K562 (cell line): ENCODE results near the gene CD300A. TPM values are rescaled to one million over a fixed set of nuclear protein-coding genes. Genes with fewer than 3 reads are reported as not detected.

Source experiments
- SAFB ChIP-seq: fragments of 200-400 bp; formaldehyde crosslinking; IDR thresholded peaks from 2 replicates; pipeline ENCODE4 v1.6.1; 2017; ENCODE audit warnings: low read depth, low read length, borderline replicate concordance
- SNIP1 ChIP-seq: fragments of 450-650 bp; IDR thresholded peaks from 2 replicates; pipeline ENCODE4 v1.7.1; 2017; ENCODE audit warnings: low read depth, mild to moderate bottlenecking
- SP1 ChIP-seq: sonication (generic); formaldehyde crosslinking; IDR thresholded peaks from 2 replicates; pipeline ENCODE4 v1.8.1; 2022; ENCODE audit warnings: mild to moderate bottlenecking, missing genetic modification reagents
- polyA plus RNA-seq, 8 experiments: library from polyadenylated mRNA; depleted of rRNA in 4 of 8; stranded (reverse) in 5 of 8; unstranded in 3 of 8; fragments of >200 nt; fragmentation: Nextera tagmentation in 2 of 8; fragmentation: Illumina TruSeq in 1 of 8; extraction: Ambion mirVana in 2 of 8; extraction: Trizol in 1 of 8; gene quantifications; 2 replicates each; pipeline versions ENCODE4 v1.2.1 to v1.2.3, GENCODE V29; 2011 to 2014; ENCODE audit warnings: inconsistent platforms in 1 of 8, missing spikeins in 1 of 8
- total RNA-seq, 7 experiments: library from RNA; depleted of rRNA in 6 of 7; stranded (reverse); fragments of >200 nt in 6 of 7; fragmentation: Illumina TruSeq in 2 of 7; extraction: Trizol in 2 of 7; gene quantifications; 2 replicates each; pipeline versions ENCODE4 v1.2.1 to v1.2.3, GENCODE V29; 2011 to 2021; ENCODE audit warnings: low replicate concordance in 1 of 7
- TF ChIP-seq, protein P1 (sequence below): sonication (generic); formaldehyde crosslinking; IDR thresholded peaks from 2 replicates; pipeline ENCODE4 v1.8.1; 2023; ENCODE audit warnings: missing genetic modification reagents, mild to moderate bottlenecking, borderline replicate concordance
- TF ChIP-seq, protein P2 (sequence below): sonication (generic); formaldehyde crosslinking; IDR thresholded peaks from 2 replicates; pipeline ENCODE4 v1.8.0; 2022; ENCODE audit warnings: missing genetic modification reagents, mild to moderate bottlenecking, moderate library complexity, borderline replicate concordance

CD300A gene
- total and polyA plus RNA-seq, 9 of the 15 experiments (the other 6 are each of a cell fraction or from before 2014, with no cell fraction given) = 0.21 to 1.7 (median 0.41) TPM; not detected in 1

DNA sequence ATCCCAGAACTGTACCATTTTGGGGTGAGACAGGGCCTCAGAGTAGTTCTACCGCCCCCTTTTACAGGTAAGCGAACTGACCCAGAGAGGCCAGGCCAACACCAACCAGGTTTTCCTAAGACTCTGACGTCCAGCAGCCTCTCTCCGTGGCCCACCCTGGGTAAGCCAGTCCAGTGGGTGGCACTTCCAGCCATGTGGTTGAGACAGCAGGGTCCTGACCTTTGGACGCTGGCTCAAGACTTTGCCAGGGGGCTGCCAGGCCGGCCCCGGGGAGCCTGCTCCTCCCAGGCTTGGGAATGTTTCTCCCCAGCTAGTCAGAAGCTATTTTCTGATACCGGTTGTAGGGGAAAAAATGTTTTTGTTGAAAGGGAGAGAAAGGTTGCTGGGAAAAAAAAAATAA, 17.7 kb upstream of the CD300A start (continued):
- TF ChIP-seq, protein P1, sequence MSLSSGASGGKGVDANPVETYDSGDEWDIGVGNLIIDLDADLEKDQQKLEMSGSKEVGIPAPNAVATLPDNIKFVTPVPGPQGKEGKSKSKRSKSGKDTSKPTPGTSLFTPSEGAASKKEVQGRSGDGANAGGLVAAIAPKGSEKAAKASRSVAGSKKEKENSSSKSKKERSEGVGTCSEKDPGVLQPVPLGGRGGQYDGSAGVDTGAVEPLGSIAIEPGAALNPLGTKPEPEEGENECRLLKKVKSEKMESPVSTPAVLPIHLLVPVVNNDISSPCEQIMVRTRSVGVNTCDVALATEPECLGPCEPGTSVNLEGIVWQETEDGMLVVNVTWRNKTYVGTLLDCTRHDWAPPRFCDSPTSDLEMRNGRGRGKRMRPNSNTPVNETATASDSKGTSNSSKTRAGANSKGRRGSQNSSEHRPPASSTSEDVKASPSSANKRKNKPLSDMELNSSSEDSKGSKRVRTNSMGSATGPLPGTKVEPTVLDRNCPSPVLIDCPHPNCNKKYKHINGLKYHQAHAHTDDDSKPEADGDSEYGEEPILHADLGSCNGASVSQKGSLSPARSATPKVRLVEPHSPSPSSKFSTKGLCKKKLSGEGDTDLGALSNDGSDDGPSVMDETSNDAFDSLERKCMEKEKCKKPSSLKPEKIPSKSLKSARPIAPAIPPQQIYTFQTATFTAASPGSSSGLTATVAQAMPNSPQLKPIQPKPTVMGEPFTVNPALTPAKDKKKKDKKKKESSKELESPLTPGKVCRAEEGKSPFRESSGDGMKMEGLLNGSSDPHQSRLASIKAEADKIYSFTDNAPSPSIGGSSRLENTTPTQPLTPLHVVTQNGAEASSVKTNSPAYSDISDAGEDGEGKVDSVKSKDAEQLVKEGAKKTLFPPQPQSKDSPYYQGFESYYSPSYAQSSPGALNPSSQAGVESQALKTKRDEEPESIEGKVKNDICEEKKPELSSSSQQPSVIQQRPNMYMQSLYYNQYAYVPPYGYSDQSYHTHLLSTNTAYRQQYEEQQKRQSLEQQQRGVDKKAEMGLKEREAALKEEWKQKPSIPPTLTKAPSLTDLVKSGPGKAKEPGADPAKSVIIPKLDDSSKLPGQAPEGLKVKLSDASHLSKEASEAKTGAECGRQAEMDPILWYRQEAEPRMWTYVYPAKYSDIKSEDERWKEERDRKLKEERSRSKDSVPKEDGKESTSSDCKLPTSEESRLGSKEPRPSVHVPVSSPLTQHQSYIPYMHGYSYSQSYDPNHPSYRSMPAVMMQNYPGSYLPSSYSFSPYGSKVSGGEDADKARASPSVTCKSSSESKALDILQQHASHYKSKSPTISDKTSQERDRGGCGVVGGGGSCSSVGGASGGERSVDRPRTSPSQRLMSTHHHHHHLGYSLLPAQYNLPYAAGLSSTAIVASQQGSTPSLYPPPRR (CRISPR knock-in tag) = no peak
- TF ChIP-seq SNIP1 (no peak), SAFB (no peak), SP1 (CRISPR knock-in tag) (no peak)
- TF ChIP-seq, protein P2, sequence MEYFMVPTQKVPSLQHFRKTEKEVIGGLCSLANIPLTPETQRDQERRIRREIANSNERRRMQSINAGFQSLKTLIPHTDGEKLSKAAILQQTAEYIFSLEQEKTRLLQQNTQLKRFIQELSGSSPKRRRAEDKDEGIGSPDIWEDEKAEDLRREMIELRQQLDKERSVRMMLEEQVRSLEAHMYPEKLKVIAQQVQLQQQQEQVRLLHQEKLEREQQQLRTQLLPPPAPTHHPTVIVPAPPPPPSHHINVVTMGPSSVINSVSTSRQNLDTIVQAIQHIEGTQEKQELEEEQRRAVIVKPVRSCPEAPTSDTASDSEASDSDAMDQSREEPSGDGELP = no peak
